SH-SY5Y (cell line): Measurements from ENCODE around the gene PLPPR2.

Experiments
- GATA2 ChIP-seq: IDR thresholded peaks from 2 replicates; pipeline ENCODE4 v1.6.1; 2011; ENCODE audit warnings: mild to moderate bottlenecking, low read depth, low read length
- GATA3 ChIP-seq: IDR thresholded peaks from 2 replicates; pipeline ENCODE4 v1.6.1; 2011; ENCODE audit warnings: low read depth, mild to moderate bottlenecking, low read length, moderate library complexity

DNA sequence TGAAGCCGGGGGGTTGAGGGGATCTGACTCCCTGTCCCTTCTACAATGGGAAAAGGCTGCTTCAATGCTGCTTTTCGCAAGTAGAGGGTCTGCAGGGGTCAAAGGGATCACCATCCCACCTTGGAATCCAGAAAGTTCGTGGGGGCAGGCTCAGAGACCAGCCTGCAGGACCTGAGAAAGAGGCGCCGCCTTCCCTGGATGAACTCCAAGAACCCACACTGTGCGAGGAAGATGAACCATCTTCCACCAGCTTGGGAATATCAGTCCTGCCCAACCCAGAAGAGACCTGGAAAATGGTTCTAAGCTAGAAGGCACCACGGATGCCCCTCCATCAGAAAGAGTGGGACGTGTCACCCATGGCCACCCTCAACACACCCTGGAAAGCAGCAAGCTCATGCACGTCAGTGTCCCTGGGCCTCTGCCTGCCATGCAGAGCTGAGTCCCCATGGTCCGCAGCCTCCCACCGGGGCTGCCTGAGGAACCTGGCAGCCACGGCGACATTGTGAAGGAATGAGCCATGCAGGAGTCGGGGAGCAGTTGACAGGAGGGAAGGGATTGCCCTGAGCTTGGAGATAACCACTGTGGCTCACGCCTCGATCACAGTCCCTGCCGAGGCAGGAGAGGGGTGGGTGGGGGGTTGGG, 30.4 kb upstream of the PLPPR2 start:
- TF ChIP-seq GATA2 (no peak), GATA3 (no peak)
